Sigmoid colon (tissue), 4 donors: ENCODE results near the gene WNT9B.

Source experiments
- POLR2AphosphoS5 ChIP-seq, 4 donors: sonication (generic); formaldehyde crosslinking; IDR thresholded peaks; one replicate each; pipeline ENCODE4 v1.6.1; 2017; ENCODE audit warnings: antibody characterized with exemption in 4 of 4
- TF ChIP-seq, protein P1 (sequence below), 4 experiments: fragments of 450-650 bp in 3 of 4; fragments of 200-600 bp in 1 of 4; IDR thresholded peaks; one replicate each; pipeline ENCODE4 v1.5.1; 2016 to 2019; ENCODE audit warnings: antibody characterized with exemption in 4 of 4, mild to moderate bottlenecking in 3 of 4, moderate library complexity in 2 of 4

DNA sequence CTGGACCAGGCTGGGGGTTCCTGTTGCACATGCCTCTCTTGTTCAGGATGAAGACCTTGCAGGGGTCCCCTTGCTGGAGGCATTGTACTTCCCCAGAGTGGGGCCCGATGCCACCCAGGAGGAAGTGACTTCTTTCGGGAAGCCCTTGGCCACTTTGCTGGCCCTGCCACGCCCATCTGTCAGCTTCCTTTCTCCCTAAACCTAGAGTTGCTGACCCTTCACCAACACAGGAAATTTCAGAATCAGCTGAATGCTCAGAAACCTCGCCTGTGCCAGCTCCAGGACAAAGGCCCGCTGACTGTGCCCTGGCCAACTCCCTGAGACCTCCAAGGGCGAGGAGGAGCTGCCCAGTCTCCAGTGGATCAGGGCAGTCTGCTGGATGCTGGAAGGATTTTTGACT lies 26.7 kb downstream of the WNT9B start:
- TF ChIP-seq POLR2AphosphoS5 (IDR thresholded peaks at IDR 0.05): no peak
- TF ChIP-seq, protein P1, sequence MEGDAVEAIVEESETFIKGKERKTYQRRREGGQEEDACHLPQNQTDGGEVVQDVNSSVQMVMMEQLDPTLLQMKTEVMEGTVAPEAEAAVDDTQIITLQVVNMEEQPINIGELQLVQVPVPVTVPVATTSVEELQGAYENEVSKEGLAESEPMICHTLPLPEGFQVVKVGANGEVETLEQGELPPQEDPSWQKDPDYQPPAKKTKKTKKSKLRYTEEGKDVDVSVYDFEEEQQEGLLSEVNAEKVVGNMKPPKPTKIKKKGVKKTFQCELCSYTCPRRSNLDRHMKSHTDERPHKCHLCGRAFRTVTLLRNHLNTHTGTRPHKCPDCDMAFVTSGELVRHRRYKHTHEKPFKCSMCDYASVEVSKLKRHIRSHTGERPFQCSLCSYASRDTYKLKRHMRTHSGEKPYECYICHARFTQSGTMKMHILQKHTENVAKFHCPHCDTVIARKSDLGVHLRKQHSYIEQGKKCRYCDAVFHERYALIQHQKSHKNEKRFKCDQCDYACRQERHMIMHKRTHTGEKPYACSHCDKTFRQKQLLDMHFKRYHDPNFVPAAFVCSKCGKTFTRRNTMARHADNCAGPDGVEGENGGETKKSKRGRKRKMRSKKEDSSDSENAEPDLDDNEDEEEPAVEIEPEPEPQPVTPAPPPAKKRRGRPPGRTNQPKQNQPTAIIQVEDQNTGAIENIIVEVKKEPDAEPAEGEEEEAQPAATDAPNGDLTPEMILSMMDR (IDR thresholded peaks at IDR 0.05): no peak
